HS-27A (cell line): ENCODE data around the gene MMP15.

Source experiments
- DNase-seq: peaks from one replicate; pipeline ENCODE4 v3.0.0-alpha.2; 2012; ENCODE audit warnings: low read depth, missing footprints

MMP15 gene

GRCh38 chr16:58019866-58020538 is 5.6 kb upstream of the MMP15 start:
- no peak for DNase-seq

- DNase-seq: no peak
Measured at GRCh38 chr16:58020628-58021521, 4.7 kb upstream of the MMP15 start.

- no peak for DNase-seq
Measured at GRCh38 chr16:58021661-58022551, 3.6 kb upstream of the MMP15 start.

- DNase-seq: no peak
Measured at GRCh38 chr16:58022601-58023371, 2.8 kb upstream of the MMP15 start.

GRCh38 chr16:58024486-58025350 is 836 bp upstream of the MMP15 start:
- DNase-seq: no peak

GRCh38 chr16:58026139-58026704 is 668 bp downstream of the MMP15 start:
- DNase-seq: no peak

GRCh38 chr16:58026705-58027160 is 1.2 kb downstream of the MMP15 start:
- no peak for DNase-seq

GRCh38 chr16:58027161-58027915 is 1.8 kb downstream of the MMP15 start:
- no peak for DNase-seq

- no peak for DNase-seq
Measured at GRCh38 chr16:58027916-58028455, 2.4 kb downstream of the MMP15 start.

GRCh38 chr16:58028541-58029070 is 3.1 kb downstream of the MMP15 start:
- DNase-seq: no peak

- no peak for DNase-seq
Measured at GRCh38 chr16:58029410-58029809, 3.9 kb downstream of the MMP15 start.

GRCh38 chr16:58030136-58030840 is 4.7 kb downstream of the MMP15 start:
- no peak for DNase-seq

GRCh38 chr16:58031016-58031800 is 5.7 kb downstream of the MMP15 start:
- DNase-seq: no peak

- DNase-seq: no peak
Measured at GRCh38 chr16:58032710-58033293, 7.2 kb downstream of the MMP15 start.

- no peak for DNase-seq
Measured at GRCh38 chr16:58034128-58034685, 8.7 kb downstream of the MMP15 start.

GRCh38 chr16:58034774-58035173 is 9.2 kb downstream of the MMP15 start:
- no peak for DNase-seq
